Fibroblast of lung (primary cell): Measurements from ENCODE around the gene PTPRA. TPM values are rescaled to one million over a fixed set of nuclear protein-coding genes. Genes with fewer than 3 reads are reported as not detected.

Experiments
- DNase-seq, 2 donors: peaks; one replicate each; pipeline versions ENCODE4 v3.0.0 to v3.0.0-alpha.2; 2010; ENCODE audit warnings: low read depth in 2 of 2
- H2AFZ ChIP-seq: 2 replicates; pipeline ENCODE4 v1.5.1; 2012; ENCODE audit warnings: low read length, control low read depth, inconsistent platforms
- H3K27ac ChIP-seq: 2 replicates; pipeline ENCODE4 v1.5.1; 2011; ENCODE audit warnings: low read length, control low read depth; ENCODE audit not compliant: insufficient read depth
- H3K27me3 ChIP-seq: 2 replicates; pipeline ENCODE4 v1.5.1; 2011; ENCODE audit warnings: mild to moderate bottlenecking, low read length; ENCODE audit not compliant: control insufficient read depth, insufficient read depth
- H3K36me3 ChIP-seq: 2 replicates; pipeline ENCODE4 v1.5.1; 2011; ENCODE audit warnings: low read length; ENCODE audit not compliant: control insufficient read depth, insufficient read depth
- H3K4me1 ChIP-seq: 2 replicates; pipeline ENCODE4 v1.5.1; 2011; ENCODE audit warnings: low read length; ENCODE audit not compliant: control insufficient read depth, insufficient read depth; ENCODE audit errors: extremely low read depth
- H3K4me2 ChIP-seq: 2 replicates; pipeline ENCODE4 v1.5.1; 2011; ENCODE audit warnings: low read length, control low read depth; ENCODE audit not compliant: insufficient read depth; ENCODE audit errors: extremely low read depth
- H3K4me3 ChIP-seq, 4 experiments: fragments of 200-600 bp in 1 of 4; sonication (generic) in 1 of 4; replicated peaks in 1 of 4; 2 replicates each; pipeline ENCODE4 v1.5.1; 2011 to 2016; ENCODE audit warnings: low read length in 4 of 4, low read depth in 3 of 4, mild to moderate bottlenecking in 3 of 4, control low read depth in 2 of 4, inconsistent platforms in 1 of 4, mixed read lengths in 1 of 4; ENCODE audit not compliant: insufficient read depth in 1 of 4; ENCODE audit errors: control extremely low read depth in 1 of 4
- H3K79me2 ChIP-seq: 2 replicates; pipeline ENCODE4 v1.5.1; 2012; ENCODE audit warnings: mild to moderate bottlenecking, low read length, inconsistent platforms; ENCODE audit not compliant: control insufficient read depth, insufficient read depth
- H3K9ac ChIP-seq: 2 replicates; pipeline ENCODE4 v1.5.1; 2011; ENCODE audit warnings: mild to moderate bottlenecking, low read length, control low read depth; ENCODE audit not compliant: insufficient read depth
- H3K9me3 ChIP-seq: 2 replicates; pipeline ENCODE4 v1.5.1; 2012; ENCODE audit warnings: low read depth, low read length; ENCODE audit not compliant: control insufficient read depth, insufficient read depth
- H4K20me1 ChIP-seq: 2 replicates; pipeline ENCODE4 v1.5.1; 2011; ENCODE audit warnings: low read length; ENCODE audit not compliant: control insufficient read depth, insufficient read depth; ENCODE audit errors: extremely low read depth
- EZH2 ChIP-seq: IDR thresholded peaks from 2 replicates; pipeline ENCODE4 v1.5.1; 2012; ENCODE audit warnings: low read length, control low read depth, mild to moderate bottlenecking; ENCODE audit errors: missing control alignments
- polyA plus RNA-seq, 2 donors: library from polyadenylated mRNA; depleted of rRNA in 1 of 2; stranded (reverse) in 1 of 2; unstranded in 1 of 2; fragments of >200 nt; gene quantifications; 2 replicates each; pipeline ENCODE4 v1.2.1, GENCODE V29; 2011 to 2012; ENCODE audit warnings: missing spikeins in 1 of 2
- total RNA-seq: library from RNA; depleted of rRNA; stranded (reverse); fragments of >200 nt; gene quantifications from 2 replicates; pipeline ENCODE4 v1.2.1, GENCODE V29; 2014
- TF ChIP-seq, protein P1 (sequence below), 2 donors: IDR thresholded peaks in 1 of 2; conservative IDR thresholded peaks in 1 of 2; 1 replicate in 1 of 2; 2 replicates in 1 of 2; pipeline ENCODE4 v1.5.1; 2011 to 2012; ENCODE audit warnings: low read length in 2 of 2, control low read depth in 1 of 2, inconsistent platforms in 1 of 2, low read depth in 1 of 2, mild to moderate bottlenecking in 1 of 2

The PTPRA gene
- total and polyA plus RNA-seq, 2 donors (not counting 1 experiment from before 2014, with no cell fraction given), result 27.9 to 127 TPM

DNA sequence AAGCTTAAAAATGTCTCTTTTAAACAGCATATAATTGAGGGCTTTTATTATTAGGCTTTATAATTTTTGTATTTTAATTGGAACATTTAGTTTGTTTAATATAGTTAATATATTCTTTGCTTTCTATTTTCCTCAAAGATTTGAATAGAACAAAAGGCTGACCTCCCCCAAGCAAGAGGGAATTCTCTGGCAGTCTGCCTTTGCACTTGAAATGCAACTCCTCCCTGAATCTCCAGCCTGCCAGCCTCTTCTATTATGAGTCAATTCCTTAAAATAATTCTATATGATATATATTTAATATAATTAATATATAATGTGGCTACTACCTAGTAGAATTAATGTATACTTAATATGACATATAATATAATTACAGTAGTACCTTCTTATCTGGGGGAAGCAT lies 69.2 kb downstream of the PTPRA start:
- TF ChIP-seq, protein P1, sequence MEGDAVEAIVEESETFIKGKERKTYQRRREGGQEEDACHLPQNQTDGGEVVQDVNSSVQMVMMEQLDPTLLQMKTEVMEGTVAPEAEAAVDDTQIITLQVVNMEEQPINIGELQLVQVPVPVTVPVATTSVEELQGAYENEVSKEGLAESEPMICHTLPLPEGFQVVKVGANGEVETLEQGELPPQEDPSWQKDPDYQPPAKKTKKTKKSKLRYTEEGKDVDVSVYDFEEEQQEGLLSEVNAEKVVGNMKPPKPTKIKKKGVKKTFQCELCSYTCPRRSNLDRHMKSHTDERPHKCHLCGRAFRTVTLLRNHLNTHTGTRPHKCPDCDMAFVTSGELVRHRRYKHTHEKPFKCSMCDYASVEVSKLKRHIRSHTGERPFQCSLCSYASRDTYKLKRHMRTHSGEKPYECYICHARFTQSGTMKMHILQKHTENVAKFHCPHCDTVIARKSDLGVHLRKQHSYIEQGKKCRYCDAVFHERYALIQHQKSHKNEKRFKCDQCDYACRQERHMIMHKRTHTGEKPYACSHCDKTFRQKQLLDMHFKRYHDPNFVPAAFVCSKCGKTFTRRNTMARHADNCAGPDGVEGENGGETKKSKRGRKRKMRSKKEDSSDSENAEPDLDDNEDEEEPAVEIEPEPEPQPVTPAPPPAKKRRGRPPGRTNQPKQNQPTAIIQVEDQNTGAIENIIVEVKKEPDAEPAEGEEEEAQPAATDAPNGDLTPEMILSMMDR (conservative IDR thresholded peaks at IDR 0.05 in 1 of 2, IDR thresholded peaks at IDR 0.05 in 1 of 2; ENCODE audit: low read depth in 1 of 2, low read length in 2 of 2), result no peak
- no peak for TF ChIP-seq EZH2
- Histone ChIP-seq H3K4me3 (no peak overlapping the region), H3K27ac (no peak overlapping the region), H3K27me3 (no peaks in the 10 kb centered on the region), H3K79me2 (no peaks in the 10 kb centered on the region), H2AFZ (no peak overlapping the region), H3K4me1 (no peaks in the 10 kb centered on the region), H3K36me3 (no peaks in the 10 kb centered on the region), H3K9me3 (no peaks in the 10 kb centered on the region), H3K9ac (no peak overlapping the region), H3K4me2 (no peak overlapping the region), H4K20me1 (no peaks in the 10 kb centered on the region)
- peak; percentile 59 to 70 for DNase-seq

DNA sequence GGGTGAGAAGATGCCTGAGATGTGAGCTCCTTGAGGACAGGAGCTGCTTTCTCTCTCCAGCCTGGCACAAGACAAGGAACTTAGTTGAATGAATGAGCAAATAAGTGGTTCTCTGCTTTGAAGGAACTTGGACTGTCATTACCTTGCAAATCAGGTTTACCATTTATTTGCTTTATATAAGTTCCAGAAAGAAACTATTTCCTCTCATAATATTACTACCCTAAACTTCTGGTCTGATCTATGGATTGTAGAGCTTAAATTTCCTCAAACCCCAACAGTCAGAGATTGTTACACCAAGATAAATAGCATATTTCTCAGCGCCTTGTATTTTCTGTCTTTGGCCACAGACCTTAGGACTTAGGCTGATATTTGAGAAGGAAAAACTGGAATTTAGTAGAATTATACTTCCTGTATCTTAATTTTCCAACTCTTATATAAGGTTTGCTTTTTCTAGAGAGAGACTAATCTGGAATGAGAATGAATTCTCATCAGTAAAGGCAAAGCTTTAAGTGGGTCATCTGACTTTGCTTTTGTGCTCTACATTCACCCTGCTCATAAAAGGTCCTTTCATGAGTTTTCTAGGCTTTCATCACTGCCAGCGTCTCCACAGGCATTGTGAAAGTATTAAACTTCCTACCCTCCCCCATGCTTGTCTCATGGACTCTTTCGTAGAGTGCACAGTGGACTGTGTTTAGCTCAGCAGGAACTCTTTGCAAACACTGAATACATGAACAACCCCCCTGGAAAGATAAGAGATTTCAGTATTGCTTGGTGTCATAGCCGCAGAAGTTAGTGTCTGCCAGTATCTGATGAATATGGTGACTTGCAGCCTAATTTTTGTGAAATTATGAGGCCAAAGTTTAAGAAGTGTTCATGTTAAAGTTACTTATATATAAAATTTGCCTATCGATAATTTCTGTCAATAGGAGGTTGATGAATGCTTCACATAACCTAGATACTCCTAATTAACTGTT lies 74.0 kb downstream of the PTPRA start:
- Histone ChIP-seq H3K27me3 (no peaks in the 10 kb centered on the region), H3K9ac (no peak overlapping the region), H2AFZ (no peak overlapping the region), H3K4me1 (no peaks in the 10 kb centered on the region), H3K36me3 (peaks cover 3% of the 10 kb centered on the region), H3K4me2 (no peak overlapping the region), H3K27ac (no peak overlapping the region), H3K79me2 (no peaks in the 10 kb centered on the region), H4K20me1 (no peaks in the 10 kb centered on the region), H3K4me3 (no peak overlapping the region), H3K9me3 (no peaks in the 10 kb centered on the region)
- TF ChIP-seq, protein P1 (conservative IDR thresholded peaks at IDR 0.05 in 1 of 2, IDR thresholded peaks at IDR 0.05 in 1 of 2; ENCODE audit: low read depth in 1 of 2, low read length in 2 of 2), result no peak
- no peak for TF ChIP-seq EZH2
- peak; percentile 71 to 83 for DNase-seq

DNA sequence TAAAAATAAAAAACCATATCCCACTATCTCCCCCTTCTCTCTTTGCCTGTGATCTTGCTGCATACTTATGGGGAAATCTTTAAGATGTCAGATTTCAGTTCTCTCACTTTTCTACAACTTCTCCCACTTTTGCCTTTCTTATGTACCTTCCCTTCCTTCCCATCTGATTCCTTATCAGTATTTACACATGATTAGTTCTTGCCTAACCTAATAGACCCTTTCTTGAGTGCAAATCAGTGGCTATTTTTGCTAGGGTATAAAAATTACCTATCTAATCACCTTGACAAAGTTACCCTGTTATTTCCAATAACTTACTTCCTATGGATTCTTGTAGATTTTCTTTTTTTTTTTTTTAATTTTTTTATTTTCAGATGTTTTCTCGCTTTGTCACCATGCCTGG lies 75.7 kb downstream of the PTPRA start:
- Histone ChIP-seq H3K79me2 (no peaks in the 10 kb centered on the region), H3K9me3 (no peaks in the 10 kb centered on the region), H2AFZ (no peak overlapping the region), H3K4me1 (no peaks in the 10 kb centered on the region), H3K4me3 (no peak overlapping the region), H3K36me3 (peaks cover 3% of the 10 kb centered on the region), H3K9ac (no peak overlapping the region), H3K4me2 (no peak overlapping the region), H3K27ac (no peak overlapping the region), H4K20me1 (no peaks in the 10 kb centered on the region), H3K27me3 (no peaks in the 10 kb centered on the region)
- no peak for DNase-seq
- TF ChIP-seq, protein P1 (conservative IDR thresholded peaks at IDR 0.05 in 1 of 2, IDR thresholded peaks at IDR 0.05 in 1 of 2; ENCODE audit: low read depth in 1 of 2, low read length in 2 of 2), result no peak
- no peak for TF ChIP-seq EZH2
